ENCODE results near the gene CHD5. TPM values are rescaled to one million over a fixed set of nuclear protein-coding genes. Genes with fewer than 3 reads are reported as not detected.

Gene CHD5
- polyA plus RNA-seq, 3 donors, result 0.07 TPM; not detected in 2

GRCh38 chr1:6185635-6186382 is 5.7 kb upstream of the CHD5 start:
- Mint-ChIP-seq H3K27ac (peak overlapping the region in 1 of 7 donors; percentile 64), H3K4me3 (no peak overlapping the region), H3K4me1 (peaks cover 18% of the 10 kb centered on the region), H3K9me3 (peaks cover 0 to 9% (median 5%) of the 10 kb centered on the region in 7 donors), H3K36me3 (peaks cover 49 to 58% of the 10 kb centered on the region in 2 donors), H3K27me3 (ENCODE audit: low read depth in 3 of 3) (peaks cover 20 to 30% (median 22%) of the 10 kb centered on the region in 3 donors)
- H3K79me2 ChIP-seq (ENCODE audit: insufficient read depth, low read length), result peaks cover 28% of the 10 kb centered on the region
- H2AFZ ChIP-seq (ENCODE audit: insufficient read depth, low read depth, low read length, poor library complexity, severe bottlenecking), result no peak overlapping the region
- no peak overlapping the region for H3K4me3 ChIP-seq (replicated peaks in 1 of 3; ENCODE audit: low read depth in 2 of 3, low read length in 3 of 3)
- WGBS (ENCODE audit: insufficient coverage), result 40% methylated on average over 1 of the region's 10 CpGs
- no peak overlapping the region for H3K4me2 ChIP-seq (replicated peaks; ENCODE audit: extremely low read depth, low read length, poor library complexity, severe bottlenecking)
- H3K36me3 ChIP-seq (replicated peaks in 1 of 2; ENCODE audit: control insufficient read depth in 1 of 2, insufficient read depth in 2 of 2, low read length in 2 of 2), result peaks cover 48 to 53% of the 10 kb centered on the region in 2 donors
- peaks cover 0 to 3% of the 10 kb centered on the region in 2 donors for H3K4me1 ChIP-seq (ENCODE audit: control insufficient read depth in 1 of 2, insufficient read depth in 2 of 2, low read length in 2 of 2)
- H4K20me1 ChIP-seq (ENCODE audit: insufficient read depth, low read length), result peaks cover 67% of the 10 kb centered on the region
- no peak overlapping the region for H3K27ac ChIP-seq (ENCODE audit: low read depth in 1 of 2, low read length in 2 of 2)
- peaks cover 0 to 7% of the 10 kb centered on the region in 2 donors for H3K9me3 ChIP-seq (replicated peaks in 1 of 2; ENCODE audit: control insufficient read depth in 1 of 2, insufficient read depth in 1 of 2, low read length in 2 of 2)
- peak; percentile 51 for TF ChIP-seq CTCF (IDR thresholded peaks at IDR 0.05)
- H3K27me3 ChIP-seq (ENCODE audit: control insufficient read depth in 2 of 2, insufficient read depth in 2 of 2, low read length in 2 of 2), result peaks cover 11 to 22% of the 10 kb centered on the region in 2 donors
- H3K9ac ChIP-seq (ENCODE audit: insufficient read depth, low read length, poor library complexity, severe bottlenecking), result no peak overlapping the region
- DNase-seq, result no peak
- intact Hi-C loops (cut with micrococcal nuclease), result no loop called here

GRCh38 chr1:6185151-6185550 is 5.0 kb upstream of the CHD5 start:
- Mint-ChIP-seq H3K4me3 (no peak overlapping the region), H3K27ac (no peak overlapping the region), H3K27me3 (ENCODE audit: low read depth in 3 of 3) (peaks cover 23 to 34% (median 25%) of the 10 kb centered on the region in 3 donors), H3K4me1 (peaks cover 21% of the 10 kb centered on the region), H3K36me3 (peaks cover 44 to 52% of the 10 kb centered on the region in 2 donors), H3K9me3 (peaks cover 0 to 12% (median 5%) of the 10 kb centered on the region in 7 donors)
- H3K9me3 ChIP-seq (replicated peaks in 1 of 2; ENCODE audit: control insufficient read depth in 1 of 2, insufficient read depth in 1 of 2, low read length in 2 of 2), result peaks cover 0 to 7% of the 10 kb centered on the region in 2 donors
- peaks cover 61% of the 10 kb centered on the region for H4K20me1 ChIP-seq (ENCODE audit: insufficient read depth, low read length)
- TF ChIP-seq CTCF (IDR thresholded peaks at IDR 0.05), result no peak
- peaks cover 42 to 46% of the 10 kb centered on the region in 2 donors for H3K36me3 ChIP-seq (replicated peaks in 1 of 2; ENCODE audit: control insufficient read depth in 1 of 2, insufficient read depth in 2 of 2, low read length in 2 of 2)
- DNase-seq, result no peak
- no peak overlapping the region for H3K27ac ChIP-seq (ENCODE audit: low read depth in 1 of 2, low read length in 2 of 2)
- no peak overlapping the region for H2AFZ ChIP-seq (ENCODE audit: insufficient read depth, low read depth, low read length, poor library complexity, severe bottlenecking)
- no peak overlapping the region for H3K9ac ChIP-seq (ENCODE audit: insufficient read depth, low read length, poor library complexity, severe bottlenecking)
- no peak overlapping the region for H3K4me3 ChIP-seq (replicated peaks in 1 of 3; ENCODE audit: low read depth in 2 of 3, low read length in 3 of 3)
- intact Hi-C loops (cut with micrococcal nuclease), result no loop called here
- peaks cover 11 to 27% of the 10 kb centered on the region in 2 donors for H3K27me3 ChIP-seq (ENCODE audit: control insufficient read depth in 2 of 2, insufficient read depth in 2 of 2, low read length in 2 of 2)
- H3K4me2 ChIP-seq (replicated peaks; ENCODE audit: extremely low read depth, low read length, poor library complexity, severe bottlenecking), result no peak overlapping the region
- H3K79me2 ChIP-seq (ENCODE audit: insufficient read depth, low read length), result peaks cover 21% of the 10 kb centered on the region
- H3K4me1 ChIP-seq (ENCODE audit: control insufficient read depth in 1 of 2, insufficient read depth in 2 of 2, low read length in 2 of 2), result peaks cover 0 to 3% of the 10 kb centered on the region in 2 donors
- 100% methylated on average over 2 of the region's 3 CpGs for WGBS (ENCODE audit: insufficient coverage)

Measured in CD14-positive monocyte (primary cell).